GM11168 (cell line): ENCODE measurements around the gene MMP3.

ENCODE experiments used
- in situ Hi-C: fragments of 300-500 bp; cut with MboI; formaldehyde crosslinking; loops from one replicate; pipeline ENCODE4 v1.12.0; 2022; ENCODE audit warnings: low sequenced_read_pairs; ENCODE audit not compliant: unreplicated experiment

Gene MMP3

GRCh38 chr11:102833731-102834130 is 9.7 kb downstream of the MMP3 start:
- in situ Hi-C loops, result no loop called here

- in situ Hi-C loops, result no loop called here
Observed at GRCh38 chr11:102832612-102833011, 10.8 kb downstream of the MMP3 start.

GRCh38 chr11:102831489-102832440 is 11.6 kb downstream of the MMP3 start:
- in situ Hi-C loops, result no loop called here

- in situ Hi-C loops, result no loop called here
Observed at GRCh38 chr11:102831128-102831488, 12.3 kb downstream of the MMP3 start.

- in situ Hi-C loops, result no loop called here
Observed at GRCh38 chr11:102830001-102830727, 13.2 kb downstream of the MMP3 start.

GRCh38 chr11:102829316-102830000 is 14.0 kb downstream of the MMP3 start:
- in situ Hi-C loops, result no loop called here

- in situ Hi-C loops, result no loop called here
Observed at GRCh38 chr11:102824556-102824955, 18.9 kb downstream of the MMP3 start.

- in situ Hi-C loops, result no loop called here
Observed at GRCh38 chr11:102819491-102819890, 23.9 kb downstream of the MMP3 start.

- in situ Hi-C loops, result no loop called here
Observed at GRCh38 chr11:102813484-102813883, 29.9 kb downstream of the MMP3 start.

- in situ Hi-C loops, result no loop called here
Observed at GRCh38 chr11:102812188-102812587, 31.2 kb downstream of the MMP3 start.

- in situ Hi-C loops, result no loop called here
Observed at GRCh38 chr11:102810950-102811660, 32.3 kb downstream of the MMP3 start.

- in situ Hi-C loops, result no loop called here
Observed at GRCh38 chr11:102809971-102810370, 33.4 kb downstream of the MMP3 start.

- in situ Hi-C loops, result no loop called here
Observed at GRCh38 chr11:102807921-102808320, 35.5 kb downstream of the MMP3 start.

GRCh38 chr11:102806296-102806695 is 37.1 kb downstream of the MMP3 start:
- in situ Hi-C loops, result no loop called here

GRCh38 chr11:102802341-102802740 is 41.1 kb downstream of the MMP3 start:
- in situ Hi-C loops, result no loop called here

- in situ Hi-C loops, result no loop called here
Observed at GRCh38 chr11:102800767-102801166, 42.6 kb downstream of the MMP3 start.

- in situ Hi-C loops, result no loop called here
Observed at GRCh38 chr11:102799681-102800340, 43.6 kb downstream of the MMP3 start.

GRCh38 chr11:102798012-102798746 is 45.2 kb downstream of the MMP3 start, which contains the start of gene MMP1:
MMP1 (minus strand) TSS chr11:102798160; CDS start chr11:102798092, 68 bp downstream.
- in situ Hi-C loops, result no loop called here

- in situ Hi-C loops, result no loop called here
Observed at GRCh38 chr11:102794382-102794781, 49.0 kb downstream of the MMP3 start.
